ENCODE results near the gene CDH5.

GRCh38 chr16:66346221-66346620 is 20.3 kb upstream of the CDH5 start:
- TF ChIP-seq CTCF (optimal IDR thresholded peaks at IDR 0.05 in 1 of 3, IDR thresholded peaks at IDR 0.05 in 1 of 3, conservative IDR thresholded peaks at IDR 0.05 in 1 of 3; ENCODE audit: extremely low read depth in 1 of 3, insufficient read depth in 2 of 3, low read length in 3 of 3) (peak in 1 of 3 experiments; percentile 4), EZH2 (IDR thresholded peaks at IDR 0.05; ENCODE audit: low read length) (no peak)

Measured in keratinocyte (primary cell).